Right lobe of liver (tissue), 4 donors: Measurements from ENCODE around the gene CCL28.

Experiments used
- POLR2A ChIP-seq: fragments of 450-650 bp; IDR thresholded peaks from one replicate; pipeline ENCODE4 v1.6.1; 2017; ENCODE audit warnings: antibody characterized with exemption, mild to moderate bottlenecking
- TF ChIP-seq, protein P1 (sequence below), 4 donors: fragments of 200-600 bp in 3 of 4; fragments of 450-650 bp in 1 of 4; IDR thresholded peaks; one replicate each; pipeline versions ENCODE4 v1.5.1 to v1.8.0; 2016 to 2022; ENCODE audit warnings: antibody characterized with exemption in 4 of 4, mild to moderate bottlenecking in 2 of 4
- donor health status: DM: no; HTN: no; CAD: no.
- donor health status: DM: no; HTN: no; CAD: no.
- donor health status: DM: no; HTN: yes; CAD: no.

DNA sequence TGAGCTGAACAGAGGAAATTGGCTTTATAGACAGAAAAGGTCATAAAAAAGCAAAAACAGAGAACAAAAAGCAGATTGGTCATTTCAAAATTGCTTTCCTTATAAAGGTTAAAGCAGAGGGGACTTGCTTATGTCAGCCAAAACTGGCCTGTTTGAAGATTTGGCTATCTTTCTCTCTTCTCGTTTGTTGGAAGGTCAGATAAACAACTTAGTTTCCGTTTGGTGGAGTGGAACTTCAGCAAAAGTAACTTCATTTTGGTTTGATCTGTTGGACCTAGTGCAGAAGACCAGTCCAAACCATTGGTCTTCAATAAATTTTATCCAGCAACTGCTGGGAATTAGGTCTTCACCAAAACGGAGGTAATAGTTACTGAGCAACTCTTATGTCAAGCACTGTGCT, 53.9 kb downstream of the CCL28 start:
- TF ChIP-seq, protein P1, sequence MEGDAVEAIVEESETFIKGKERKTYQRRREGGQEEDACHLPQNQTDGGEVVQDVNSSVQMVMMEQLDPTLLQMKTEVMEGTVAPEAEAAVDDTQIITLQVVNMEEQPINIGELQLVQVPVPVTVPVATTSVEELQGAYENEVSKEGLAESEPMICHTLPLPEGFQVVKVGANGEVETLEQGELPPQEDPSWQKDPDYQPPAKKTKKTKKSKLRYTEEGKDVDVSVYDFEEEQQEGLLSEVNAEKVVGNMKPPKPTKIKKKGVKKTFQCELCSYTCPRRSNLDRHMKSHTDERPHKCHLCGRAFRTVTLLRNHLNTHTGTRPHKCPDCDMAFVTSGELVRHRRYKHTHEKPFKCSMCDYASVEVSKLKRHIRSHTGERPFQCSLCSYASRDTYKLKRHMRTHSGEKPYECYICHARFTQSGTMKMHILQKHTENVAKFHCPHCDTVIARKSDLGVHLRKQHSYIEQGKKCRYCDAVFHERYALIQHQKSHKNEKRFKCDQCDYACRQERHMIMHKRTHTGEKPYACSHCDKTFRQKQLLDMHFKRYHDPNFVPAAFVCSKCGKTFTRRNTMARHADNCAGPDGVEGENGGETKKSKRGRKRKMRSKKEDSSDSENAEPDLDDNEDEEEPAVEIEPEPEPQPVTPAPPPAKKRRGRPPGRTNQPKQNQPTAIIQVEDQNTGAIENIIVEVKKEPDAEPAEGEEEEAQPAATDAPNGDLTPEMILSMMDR (IDR thresholded peaks at IDR 0.05), result no peak
- no peak for TF ChIP-seq POLR2A
